ENCODE data around the gene ERGIC1. TPM values are rescaled to one million over a fixed set of nuclear protein-coding genes. Genes with fewer than 3 reads are reported as not detected.
A peak's percentile ranks its signal among the peaks of the same experiment; 100 is the strongest.

ERGIC1 gene
- total and polyA plus RNA-seq, 2 of the 13 experiments (the other 11 are each of a cell fraction or from before 2014, with no cell fraction given), result 78.5 to 184 TPM

- peak; percentile 72 for TF ChIP-seq SAP130 (CRISPR knock-in tag; IDR thresholded peaks at IDR 0.05; ENCODE audit: low read depth)
- TF ChIP-seq ZFP82 (CRISPR knock-in tag; IDR thresholded peaks at IDR 0.05; ENCODE audit: borderline replicate concordance), result no peak
- no peak for TF ChIP-seq SMYD3 (CRISPR knock-in tag; IDR thresholded peaks at IDR 0.05)
- TF ChIP-seq ZNF235 (CRISPR knock-in tag; IDR thresholded peaks at IDR 0.05; ENCODE audit: borderline replicate concordance), result no peak
- no peak for TF ChIP-seq ZUFSP (CRISPR knock-in tag; IDR thresholded peaks at IDR 0.05; ENCODE audit: borderline replicate concordance)
- no peak for TF ChIP-seq CHCHD3 (CRISPR knock-in tag; IDR thresholded peaks at IDR 0.05)
- no peak for TF ChIP-seq CENPBD1 (CRISPR knock-in tag; IDR thresholded peaks at IDR 0.05; ENCODE audit: borderline replicate concordance, low read depth)
- TF ChIP-seq PAF1 (CRISPR knock-in tag; IDR thresholded peaks at IDR 0.05), result no peak
- TF ChIP-seq THAP7 (CRISPR knock-in tag; IDR thresholded peaks at IDR 0.05), result 0 out of 2 replicates have a peak, but pooled peaks have one; percentile 24
- peak; percentile 32 for TF ChIP-seq PHF21A (CRISPR knock-in tag; IDR thresholded peaks at IDR 0.05)
- TF ChIP-seq ZSCAN31 (CRISPR knock-in tag; IDR thresholded peaks at IDR 0.05; ENCODE audit: low read depth), result no peak
- TF ChIP-seq SPEN (CRISPR knock-in tag; IDR thresholded peaks at IDR 0.05; ENCODE audit: low read depth), result peak; percentile 56; the same call in 1 of the 2 replicates
- TF ChIP-seq ZNF292 (CRISPR knock-in tag; IDR thresholded peaks at IDR 0.05; ENCODE audit: borderline replicate concordance, low read depth), result no peak
- TF ChIP-seq ZNF747 (CRISPR knock-in tag; IDR thresholded peaks at IDR 0.05; ENCODE audit: borderline replicate concordance), result no peak
- TF ChIP-seq ZNF543 (CRISPR knock-in tag; IDR thresholded peaks at IDR 0.05), result no peak; the same call in 1 of the 2 replicates
- peak; percentile 48; the same call in 1 of the 2 replicates for TF ChIP-seq NCOA5 (CRISPR knock-in tag; IDR thresholded peaks at IDR 0.05)
- TF ChIP-seq IKZF1 (IDR thresholded peaks at IDR 0.05), result no peak
- TF ChIP-seq ATRX (CRISPR knock-in tag; IDR thresholded peaks at IDR 0.05; ENCODE audit: borderline replicate concordance), result no peak
- no peak for TF ChIP-seq KLF13 (CRISPR knock-in tag; IDR thresholded peaks at IDR 0.05)
- TF ChIP-seq ZNF207 (IDR thresholded peaks at IDR 0.05; ENCODE audit: borderline replicate concordance), result no peak
- TF ChIP-seq ZNF17 (CRISPR knock-in tag; IDR thresholded peaks at IDR 0.05), result no peak
- TF ChIP-seq KDM4B (CRISPR knock-in tag; IDR thresholded peaks at IDR 0.05), result 0 out of 2 replicates have a peak, but pooled peaks have one; percentile 46
- no peak for TF ChIP-seq MYNN (CRISPR knock-in tag; IDR thresholded peaks at IDR 0.05; ENCODE audit: low read depth)
- TF ChIP-seq RBM39 (IDR thresholded peaks at IDR 0.05; ENCODE audit: low read depth, low read length, poor library complexity, severe bottlenecking), result no peak
- peak; percentile 91 for TF ChIP-seq GATAD2A (CRISPR knock-in tag; IDR thresholded peaks at IDR 0.05)
- TF ChIP-seq ARNT (IDR thresholded peaks at IDR 0.05), result no peak
- no peak for TF ChIP-seq ZNF326 (CRISPR knock-in tag; IDR thresholded peaks at IDR 0.05; ENCODE audit: borderline replicate concordance)
- no peak for TF ChIP-seq ZNF446 (CRISPR knock-in tag; IDR thresholded peaks at IDR 0.05)
- TF ChIP-seq SOX6 (IDR thresholded peaks at IDR 0.05), result no peak
- TF ChIP-seq SOX6 (CRISPR knock-in tag; IDR thresholded peaks at IDR 0.05), result peak; percentile 76
- TF ChIP-seq KMT2B (CRISPR knock-in tag; IDR thresholded peaks at IDR 0.05), result no peak
- TF ChIP-seq ZNF549 (CRISPR knock-in tag; IDR thresholded peaks at IDR 0.05), result no peak
- no peak for TF ChIP-seq RNF2 (conservative IDR thresholded peaks at IDR 0.05; ENCODE audit: low read depth)
- TF ChIP-seq ZBTB38 (CRISPR knock-in tag; IDR thresholded peaks at IDR 0.05), result no peak; the same call in none of the 2 replicates
Measured at GRCh38 chr5:172858511-172858989, 24.5 kb downstream of the ERGIC1 start (continued).
